ENCODE results near the gene SCNN1B. TPM values are rescaled to one million over a fixed set of nuclear protein-coding genes. Genes with fewer than 3 reads are reported as not detected.

The SCNN1B gene
- total RNA-seq, 1 donor, result not detected

Other genes with a start within 250 kb of the SCNN1B start
- gene USP31, start 152.8 kb upstream of the SCNN1B start, total RNA-seq, result 6.2 and 7.4 TPM in 2 replicates
- gene SCNN1G, start 119.6 kb upstream of the SCNN1B start, total RNA-seq, result not detected in 2 replicates
- 17.0 and 20.9 TPM in 2 replicates for gene COG7, start 150.9 kb downstream of the SCNN1B start, total RNA-seq
- gene GGA2, start 208.2 kb downstream of the SCNN1B start, total RNA-seq, result 18.1 and 26.2 TPM in 2 replicates

Measured in osteoblast (primary cell).